GM10266 (cell line): ENCODE results near the gene PDE4B.

Experiments
- DNase-seq: peaks from one replicate; pipeline ENCODE4 v3.0.0; 2012; ENCODE audit errors: extremely low spot score
- TF ChIP-seq, protein P1 (sequence below): IDR thresholded peaks from 2 replicates; pipeline ENCODE4 v1.5.1; 2012; ENCODE audit warnings: mild to moderate bottlenecking, low read depth; ENCODE audit not compliant: control insufficient read depth, insufficient read depth; ENCODE audit errors: missing control alignments

PDE4B gene

DNA sequence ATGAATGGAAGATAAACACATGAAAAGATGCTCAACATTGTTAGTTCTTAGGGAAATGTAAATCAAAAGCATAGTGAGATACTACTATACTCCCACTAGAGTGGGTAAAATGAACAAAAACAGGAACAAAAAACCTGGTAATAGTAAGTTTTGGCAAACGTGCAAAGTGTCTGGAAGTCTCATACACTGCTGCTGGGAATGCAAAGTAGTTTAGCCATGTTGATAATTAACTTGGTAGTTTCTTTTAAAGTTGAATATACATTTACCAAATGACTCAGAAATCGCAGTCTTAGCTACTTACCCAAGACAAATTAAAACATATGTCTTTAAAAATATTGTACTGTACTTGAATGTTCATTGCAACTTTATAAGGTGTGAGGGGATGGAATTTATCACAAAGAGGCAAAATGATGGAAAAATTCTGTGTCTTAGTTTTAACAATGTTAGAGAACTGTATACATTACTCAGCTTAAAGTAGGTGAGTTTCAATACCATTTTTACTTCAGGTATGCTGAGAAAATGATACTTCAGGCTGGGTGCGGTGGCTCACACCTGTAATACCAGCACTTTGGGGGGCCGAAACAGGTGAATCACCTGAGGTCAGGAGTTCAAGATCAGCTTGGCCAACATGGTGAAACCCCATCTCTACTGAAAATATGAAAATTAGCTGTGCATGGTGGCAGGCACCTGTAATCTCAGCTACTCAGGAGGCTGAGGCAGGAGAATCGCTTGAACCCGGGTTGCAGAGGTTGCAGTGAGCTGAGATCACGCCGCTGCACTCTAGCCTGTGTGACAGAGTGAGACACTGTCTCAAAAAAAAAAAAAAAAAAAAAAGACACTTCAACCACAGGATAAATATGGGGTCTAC, 102.3 kb downstream of the PDE4B start:
- DNase-seq = no peak
- TF ChIP-seq, protein P1, sequence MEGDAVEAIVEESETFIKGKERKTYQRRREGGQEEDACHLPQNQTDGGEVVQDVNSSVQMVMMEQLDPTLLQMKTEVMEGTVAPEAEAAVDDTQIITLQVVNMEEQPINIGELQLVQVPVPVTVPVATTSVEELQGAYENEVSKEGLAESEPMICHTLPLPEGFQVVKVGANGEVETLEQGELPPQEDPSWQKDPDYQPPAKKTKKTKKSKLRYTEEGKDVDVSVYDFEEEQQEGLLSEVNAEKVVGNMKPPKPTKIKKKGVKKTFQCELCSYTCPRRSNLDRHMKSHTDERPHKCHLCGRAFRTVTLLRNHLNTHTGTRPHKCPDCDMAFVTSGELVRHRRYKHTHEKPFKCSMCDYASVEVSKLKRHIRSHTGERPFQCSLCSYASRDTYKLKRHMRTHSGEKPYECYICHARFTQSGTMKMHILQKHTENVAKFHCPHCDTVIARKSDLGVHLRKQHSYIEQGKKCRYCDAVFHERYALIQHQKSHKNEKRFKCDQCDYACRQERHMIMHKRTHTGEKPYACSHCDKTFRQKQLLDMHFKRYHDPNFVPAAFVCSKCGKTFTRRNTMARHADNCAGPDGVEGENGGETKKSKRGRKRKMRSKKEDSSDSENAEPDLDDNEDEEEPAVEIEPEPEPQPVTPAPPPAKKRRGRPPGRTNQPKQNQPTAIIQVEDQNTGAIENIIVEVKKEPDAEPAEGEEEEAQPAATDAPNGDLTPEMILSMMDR = no peak

DNA sequence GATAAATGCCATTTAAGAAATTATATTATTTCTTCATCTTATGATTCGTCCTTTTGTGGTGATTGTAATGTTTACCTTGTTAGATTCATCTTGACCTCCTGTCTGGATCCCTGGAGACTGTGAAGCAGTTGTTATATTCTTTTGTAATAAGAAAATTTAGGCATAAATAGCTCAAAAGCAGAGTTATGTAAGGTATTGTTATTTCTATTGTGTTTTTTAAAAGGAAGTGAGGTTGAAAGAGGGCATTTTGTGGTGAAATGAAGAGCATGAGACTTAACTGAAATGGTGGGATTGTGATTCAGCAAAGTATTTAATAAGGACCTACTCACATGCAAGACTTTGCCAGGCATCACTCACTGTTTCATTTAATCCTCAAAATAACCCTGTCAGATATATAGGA, 104.0 kb downstream of the PDE4B start:
- no peak for DNase-seq
- TF ChIP-seq, protein P1 = no peak

- no peak for DNase-seq
These were observed 104.8 kb downstream of the PDE4B start for GRCh38 chr1:65897485-65897884.

GRCh38 chr1:65904681-65905083, 112.0 kb downstream of the PDE4B start:
- TF ChIP-seq, protein P1 = no peak
- no peak for DNase-seq

More at GRCh38 chr1:65897485-65897884, 104.8 kb downstream of the PDE4B start:
- TF ChIP-seq, protein P1 = no peak

GRCh38 chr1:65910432-65910831, 117.7 kb downstream of the PDE4B start:
- TF ChIP-seq, protein P1 = no peak
- DNase-seq = no peak

DNA sequence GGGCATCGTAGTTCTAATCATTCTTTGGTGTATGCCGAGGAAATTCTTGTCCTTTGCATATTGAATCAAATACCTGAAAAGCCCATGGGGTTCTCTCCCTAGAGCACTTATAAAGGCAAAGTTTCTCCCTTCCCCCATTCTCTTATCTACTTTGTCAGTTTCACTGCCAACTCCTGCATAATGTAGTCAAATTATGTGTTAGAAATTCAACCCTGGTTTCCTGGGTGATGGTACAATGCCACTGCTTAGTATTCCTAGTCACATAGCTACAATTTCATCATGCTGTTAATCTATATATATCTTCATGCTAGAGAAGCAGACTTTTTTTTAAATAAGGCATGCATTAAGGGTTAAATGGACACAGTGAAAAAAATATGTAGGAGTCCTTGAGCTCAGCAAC, 119.0 kb downstream of the PDE4B start:
- TF ChIP-seq, protein P1 = no peak

GRCh38 chr1:65918564-65918963, 125.9 kb downstream of the PDE4B start:
- TF ChIP-seq, protein P1 = no peak
- no peak for DNase-seq

More for the DNA sequence above, 119.0 kb downstream of the PDE4B start:
- DNase-seq = no peak
